GM23248 (cell line): ENCODE measurements around the gene PARVA. TPM values are rescaled to one million over a fixed set of nuclear protein-coding genes. Genes with fewer than 3 reads are reported as not detected.
A peak's percentile ranks its signal among the peaks of the same experiment; 100 is the strongest.

Source experiments
- DNase-seq: peaks from one replicate; pipeline ENCODE4 v3.0.0-alpha.2; 2015
- H2AFZ ChIP-seq: fragments of 200-600 bp; sonication (generic); 2 replicates; pipeline ENCODE4 v1.6.1; 2016; ENCODE audit warnings: antibody characterized with exemption
- H3F3A ChIP-seq: fragments of 200-600 bp; sonication (generic); 2 replicates; pipeline ENCODE4 v1.6.1; 2016; ENCODE audit warnings: mild to moderate bottlenecking, antibody characterized with exemption, mixed run types; ENCODE audit not compliant: insufficient read depth
- H3K27ac ChIP-seq: fragments of 200-600 bp; sonication (generic); 2 replicates; pipeline ENCODE4 v1.5.1; 2016; ENCODE audit warnings: mild to moderate bottlenecking
- H3K27me3 ChIP-seq: fragments of 200-600 bp; sonication (generic); replicated peaks from 2 replicates; pipeline ENCODE4 v1.6.1; 2016; ENCODE audit warnings: mild to moderate bottlenecking; ENCODE audit not compliant: insufficient read depth
- H3K36me3 ChIP-seq: fragments of 200-600 bp; sonication (generic); 2 replicates; pipeline ENCODE4 v1.6.1; 2016; ENCODE audit warnings: low read depth, mild to moderate bottlenecking
- H3K4me1 ChIP-seq: fragments of 200-600 bp; sonication (generic); 2 replicates; pipeline ENCODE4 v1.6.1; 2016; ENCODE audit warnings: mild to moderate bottlenecking; ENCODE audit not compliant: insufficient read depth
- H3K4me2 ChIP-seq: fragments of 200-600 bp; sonication (generic); one replicate; pipeline ENCODE4 v1.6.1; 2016; ENCODE audit warnings: mild to moderate bottlenecking; ENCODE audit not compliant: unreplicated experiment
- H3K4me3 ChIP-seq: fragments of 200-600 bp; sonication (generic); 2 replicates; pipeline ENCODE4 v1.5.1; 2016; ENCODE audit warnings: mild to moderate bottlenecking
- H3K79me2 ChIP-seq: fragments of 200-600 bp; sonication (generic); 2 replicates; pipeline ENCODE4 v1.6.1; 2016; ENCODE audit warnings: mild to moderate bottlenecking; ENCODE audit not compliant: insufficient read depth
- H3K9ac ChIP-seq: fragments of 200-600 bp; sonication (generic); 2 replicates; pipeline ENCODE4 v1.6.1; 2016; ENCODE audit warnings: mild to moderate bottlenecking
- H3K9me2 ChIP-seq: fragments of 200-600 bp; sonication (generic); 2 replicates; pipeline ENCODE4 v1.6.1; 2016; ENCODE audit warnings: mixed run types, mild to moderate bottlenecking, moderate library complexity; ENCODE audit not compliant: insufficient read depth
- H3K9me3 ChIP-seq: fragments of 200-600 bp; sonication (generic); one replicate; pipeline ENCODE4 v1.6.1; 2017; ENCODE audit warnings: low read depth
- H4K20me1 ChIP-seq: fragments of 200-600 bp; sonication (generic); 2 replicates; pipeline ENCODE4 v1.6.0; 2016; ENCODE audit not compliant: insufficient read depth
- EZH2 ChIP-seq: fragments of 200-600 bp; sonication (generic); IDR thresholded peaks from 2 replicates; pipeline ENCODE4 v1.6.1; 2018; ENCODE audit warnings: antibody characterized with exemption, mild to moderate bottlenecking; ENCODE audit not compliant: insufficient read depth, poor library complexity, severe bottlenecking
- EZH2phosphoT487 ChIP-seq: fragments of 200-600 bp; sonication (generic); IDR thresholded peaks from 2 replicates; pipeline ENCODE4 v1.6.1; 2018; ENCODE audit warnings: antibody characterized with exemption, moderate library complexity, mild to moderate bottlenecking, low read depth; ENCODE audit not compliant: insufficient read depth
- WGBS, 2 experiments: methylation state at CpG; one replicate each; pipeline ENCODE4 v1.1.6; 2015 to 2017; ENCODE audit warnings: low lambda C conversion rate in 2 of 2, low coverage in 1 of 2; ENCODE audit errors: missing lambda C conversion rate in 2 of 2; 5-methylcytosine and 5-hydroxymethylcytosine counted together
- in situ Hi-C: fragments of 300-500 bp; cut with MboI; formaldehyde crosslinking; loops from 2 replicates; pipeline ENCODE4 v1.15.0; 2020
- polyA plus RNA-seq: library from polyadenylated mRNA; unstranded; fragments of >200 nt; fragmentation: Nextera tagmentation; extraction: Ambion mirVana; gene quantifications from 2 replicates; pipeline ENCODE4 v1.2.1, GENCODE V29; 2016
- total RNA-seq: library from RNA; depleted of rRNA; stranded (reverse); fragments of >200 nt; shearing (Covaris generic); gene quantifications from 2 replicates; pipeline ENCODE4 v1.2.3, GENCODE V29; 2014

Gene PARVA
- total and polyA plus RNA-seq, 2 experiments from 2014 or later = 87.9 to 121 TPM

DNA sequence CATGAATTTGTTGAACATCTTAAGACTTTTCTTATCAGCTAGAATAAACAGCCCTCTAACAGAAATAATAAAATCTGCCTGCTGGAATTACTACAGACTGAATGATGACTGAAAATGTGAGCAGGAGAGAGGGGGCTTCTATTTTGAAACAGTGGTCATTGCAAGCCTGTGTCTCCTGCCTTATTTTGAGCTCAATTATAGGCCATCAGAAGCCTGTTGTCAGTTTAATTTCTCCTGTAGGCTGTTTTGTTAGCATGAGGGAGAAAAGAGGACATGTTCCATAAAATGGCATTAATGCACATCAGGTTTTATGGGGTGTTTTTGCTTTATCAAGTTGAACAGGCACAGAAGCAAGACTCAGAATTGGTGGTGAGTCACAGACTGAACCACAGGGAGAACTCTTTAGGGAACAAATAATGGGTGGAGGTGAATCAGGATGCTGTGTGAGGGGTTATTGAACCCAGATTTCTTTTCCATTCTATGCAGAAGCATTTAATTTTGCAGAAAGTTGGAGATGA, 129.1 kb downstream of the PARVA start:
- no peak overlapping the region for H2AFZ ChIP-seq
- peaks cover 54% of the 10 kb centered on the region for H3K4me1 ChIP-seq
- no peak for TF ChIP-seq EZH2phosphoT487
- TF ChIP-seq EZH2 = no peak
- peaks cover 24% of the 10 kb centered on the region; the same call in 1 of the 2 replicates for H3K36me3 ChIP-seq
- H3K27me3 ChIP-seq = no peaks in the 10 kb centered on the region
- H3K4me2 ChIP-seq = peak overlapping the region; percentile 20
- H3K27ac ChIP-seq = no peak overlapping the region
- no peak overlapping the region for H3K9ac ChIP-seq
- no peaks in the 10 kb centered on the region for H3K9me2 ChIP-seq
- H3F3A ChIP-seq = peaks cover 43% of the 10 kb centered on the region
- H3K9me3 ChIP-seq = no peaks in the 10 kb centered on the region
- DNase-seq = peak; percentile 73
- no peaks in the 10 kb centered on the region for H3K79me2 ChIP-seq
- no peak overlapping the region for H3K4me3 ChIP-seq
- no peaks in the 10 kb centered on the region for H4K20me1 ChIP-seq
- in situ Hi-C loops = no loop called here

GRCh38 chr11:12507391-12507790, 130.0 kb downstream of the PARVA start:
- peak overlapping the region; percentile 79; the same call in 1 of the 2 replicates for H3K27ac ChIP-seq
- no peaks in the 10 kb centered on the region for H4K20me1 ChIP-seq
- peaks cover 37% of the 10 kb centered on the region for H3F3A ChIP-seq
- H3K4me2 ChIP-seq = peak overlapping the region; percentile 69
- no peak overlapping the region for H3K4me3 ChIP-seq
- no peaks in the 10 kb centered on the region for H3K9me3 ChIP-seq
- no peaks in the 10 kb centered on the region for H3K79me2 ChIP-seq
- no peaks in the 10 kb centered on the region for H3K9me2 ChIP-seq
- no peak overlapping the region for H2AFZ ChIP-seq
- in situ Hi-C loops = no loop called here
- no peaks in the 10 kb centered on the region for H3K27me3 ChIP-seq
- no peak overlapping the region for H3K9ac ChIP-seq
- H3K4me1 ChIP-seq = peaks cover 45% of the 10 kb centered on the region
- DNase-seq = no peak
- 84 to 89% methylated on average over 4 of the region's 4 CpGs for WGBS, 2 experiments
- TF ChIP-seq EZH2 = no peak
- no peak for TF ChIP-seq EZH2phosphoT487
- H3K36me3 ChIP-seq = peaks cover 24% of the 10 kb centered on the region; the same call in 1 of the 2 replicates

- peaks cover 37% of the 10 kb centered on the region for H3F3A ChIP-seq
- H2AFZ ChIP-seq = 0 out of 2 replicates have a peak overlapping the region, but pooled peaks have one; percentile 3
- H4K20me1 ChIP-seq = no peaks in the 10 kb centered on the region
- H3K4me1 ChIP-seq = peaks cover 38% of the 10 kb centered on the region
- peak; percentile 85 for DNase-seq
- H3K27me3 ChIP-seq = no peaks in the 10 kb centered on the region
- peaks cover 31% of the 10 kb centered on the region; the same call in 1 of the 2 replicates for H3K36me3 ChIP-seq
- H3K9me2 ChIP-seq = no peaks in the 10 kb centered on the region
- H3K79me2 ChIP-seq = no peaks in the 10 kb centered on the region
- in situ Hi-C loops = no loop called here
- no peak for TF ChIP-seq EZH2
- TF ChIP-seq EZH2phosphoT487 = no peak
- H3K27ac ChIP-seq = peak overlapping the region; percentile 79
- peak overlapping the region; percentile 36 for H3K9ac ChIP-seq
- WGBS, 2 experiments = 4 to 5% methylated on average over 4 of the region's 4 CpGs
- H3K9me3 ChIP-seq = no peaks in the 10 kb centered on the region
- H3K4me2 ChIP-seq = peak overlapping the region; percentile 69
- H3K4me3 ChIP-seq = peak overlapping the region; percentile 47
Measured at GRCh38 chr11:12508151-12508751, 130.9 kb downstream of the PARVA start.

- H3K9me2 ChIP-seq = no peaks in the 10 kb centered on the region
- no peak overlapping the region for H3K4me2 ChIP-seq
- H3K79me2 ChIP-seq = no peaks in the 10 kb centered on the region
- H3F3A ChIP-seq = peaks cover 37% of the 10 kb centered on the region
- in situ Hi-C loops = no loop called here
- H3K36me3 ChIP-seq = peaks cover 30% of the 10 kb centered on the region; the same call in 1 of the 2 replicates
- H3K4me1 ChIP-seq = peaks cover 38% of the 10 kb centered on the region
- 96 to 99% methylated on average over 5 of the region's 5 CpGs for WGBS, 2 experiments
- no peak for DNase-seq
- no peak overlapping the region for H3K27ac ChIP-seq
- no peaks in the 10 kb centered on the region for H3K9me3 ChIP-seq
- TF ChIP-seq EZH2phosphoT487 (no peak), EZH2 (no peak)
- no peaks in the 10 kb centered on the region for H4K20me1 ChIP-seq
- H3K27me3 ChIP-seq = no peaks in the 10 kb centered on the region
- no peak overlapping the region for H2AFZ ChIP-seq
- H3K4me3 ChIP-seq = no peak overlapping the region
- H3K9ac ChIP-seq = no peak overlapping the region
Measured at GRCh38 chr11:12509371-12509770, 132.0 kb downstream of the PARVA start.
